OCI-LY7 (cell line): ENCODE results near the gene RSBN1L. TPM values are rescaled to one million over a fixed set of nuclear protein-coding genes. Genes with fewer than 3 reads are reported as not detected.

Experiments used
- BruUV-seq: library from RNA; stranded (reverse); fragments of 400-500 nt; replicated peaks from 2 replicates; lab custom pipeline; 2021; lab: Mats Ljungman, UMichigan
- CTCF ChIA-PET: fragments of 300-600 bp; sonication (Branson Sonifier 250); formaldehyde crosslinking; loops from one replicate; lab custom pipeline; 2022; ENCODE audit warnings: antibody characterized with exemption; ENCODE audit not compliant: unreplicated experiment; lab: Charles Lee
- POLR2A ChIA-PET: fragments of 300-600 bp; sonication (Branson Sonifier 250); formaldehyde crosslinking; loops from one replicate; lab custom pipeline; 2022; ENCODE audit warnings: antibody characterized with exemption; lab: Charles Lee
- DNase-seq: peaks from one replicate; pipeline ENCODE4 v3.0.0-alpha.2; 2015; ENCODE audit warnings: low spot score
- H2AFZ ChIP-seq: fragments of 200-600 bp; sonication (generic), shearing (Covaris generic); 2 replicates; pipeline ENCODE4 v1.6.1; 2014; ENCODE audit warnings: mild to moderate bottlenecking, antibody characterized with exemption, low read length, moderate library complexity
- H3K27ac ChIP-seq: fragments of 200-600 bp; sonication (generic); 2 replicates; pipeline ENCODE4 v1.5.1; 2014; ENCODE audit warnings: mixed run types, low read depth, mild to moderate bottlenecking, moderate library complexity, low read length, inconsistent platforms; ENCODE audit not compliant: poor library complexity, severe bottlenecking
- H3K36me3 ChIP-seq: fragments of 200-600 bp; sonication (generic); 2 replicates; pipeline ENCODE4 v1.6.1; 2014; ENCODE audit warnings: mild to moderate bottlenecking, antibody characterized with exemption, low read length, moderate library complexity, mixed read lengths; ENCODE audit not compliant: insufficient read depth
- H3K4me1 ChIP-seq: fragments of 200-600 bp; sonication (generic); 2 replicates; pipeline ENCODE4 v1.5.1; 2014; ENCODE audit warnings: mild to moderate bottlenecking, low read length; ENCODE audit not compliant: insufficient read depth, poor library complexity, severe bottlenecking
- H3K4me2 ChIP-seq: fragments of 200-600 bp; sonication (generic); 2 replicates; pipeline ENCODE4 v1.6.1; 2014; ENCODE audit warnings: mild to moderate bottlenecking, low read length
- H3K4me3 ChIP-seq: fragments of 200-600 bp; sonication (generic); 2 replicates; pipeline ENCODE4 v1.5.1; 2014; ENCODE audit warnings: mild to moderate bottlenecking, low read depth, low read length; ENCODE audit not compliant: poor library complexity, severe bottlenecking
- H3K79me2 ChIP-seq: fragments of 200-600 bp; sonication (generic); 2 replicates; pipeline ENCODE4 v1.6.1; 2016; ENCODE audit warnings: low read depth, mild to moderate bottlenecking, low read length, moderate library complexity, mixed read lengths; ENCODE audit not compliant: insufficient read depth
- H3K9me2 ChIP-seq: fragments of 200-600 bp; sonication (generic); 2 replicates; pipeline ENCODE4 v1.6.1; 2016; ENCODE audit warnings: mild to moderate bottlenecking, low read length, mixed read lengths; ENCODE audit not compliant: insufficient read depth
- H3K9me3 ChIP-seq: fragments of 200-600 bp; sonication (generic); 2 replicates; pipeline ENCODE4 v1.6.1; 2014; ENCODE audit warnings: mild to moderate bottlenecking, mixed run types, low read length, mixed read lengths
- H4K20me1 ChIP-seq: fragments of 200-600 bp; sonication (generic); 2 replicates; pipeline ENCODE4 v1.6.1; 2014; ENCODE audit warnings: mild to moderate bottlenecking, antibody characterized with exemption, low read length, moderate library complexity, mixed read lengths; ENCODE audit not compliant: insufficient read depth
- CTCF ChIP-seq: fragments of 200-600 bp; sonication (generic); conservative IDR thresholded peaks from 2 replicates; pipeline ENCODE4 v1.5.1; 2014; ENCODE audit warnings: mild to moderate bottlenecking, antibody characterized with exemption, low read length, moderate library complexity, mixed read lengths
- EZH2phosphoT487 ChIP-seq: fragments of 200-600 bp; sonication (generic); IDR thresholded peaks from 2 replicates; pipeline ENCODE4 v1.6.1; 2018; ENCODE audit warnings: low read depth, borderline replicate concordance, mild to moderate bottlenecking, mixed run types, antibody characterized with exemption, low read length, moderate library complexity, mixed read lengths
- intact Hi-C: fragments of 100-400 bp; cut with micrococcal nuclease; formaldehyde crosslinking; loops from one replicate; pipeline ENCODE4 v1.10.0; 2022; ENCODE audit not compliant: unreplicated experiment
- total RNA-seq, 2 experiments: library from RNA; depleted of rRNA in 1 of 2; stranded (reverse); fragments of >200 nt in 1 of 2; shearing (Covaris generic) in 1 of 2; gene quantifications; 2 replicates each; pipeline ENCODE4 v1.2.3, GENCODE V29; 2014 to 2022

Gene RSBN1L
- total RNA-seq, 2 experiments from 2014 or later = 23.3 to 30.4 TPM

GRCh38 chr7:77796109-77796508 lies 99.8 kb downstream of the RSBN1L start:
- Histone ChIP-seq H3K79me2 (peaks cover 69% of the 10 kb centered on the region), H4K20me1 (peaks cover 32% of the 10 kb centered on the region), H3K36me3 (peaks cover 37% of the 10 kb centered on the region), H3K4me3 (peak overlapping the region; percentile 87), H3K9me2 (no peaks in the 10 kb centered on the region), H2AFZ (no peak overlapping the region), H3K4me1 (peaks cover 37% of the 10 kb centered on the region), H3K27ac (no peak overlapping the region), H3K9me3 (no peaks in the 10 kb centered on the region), H3K4me2 (peak overlapping the region; percentile 79)
- DNase-seq = no peak
- intact Hi-C loops = no loop called here
- ChIA-PET CTCF (no interaction called here), POLR2A (interaction anchor here (0.7 to 1.0 kb wide), 4 partner anchors 17 to 556 kb away, joined by 3 read pairs; no protein-coding TSS in a partner anchor)
- no TSS peak for BruUV-seq
- TF ChIP-seq CTCF (no peak), EZH2phosphoT487 (no peak)

- no peak overlapping the region for H2AFZ ChIP-seq
- POLR2A ChIA-PET = interaction anchor here (0.6 to 1.0 kb wide), 4 partner anchors 16 to 579 kb away, joined by 3 to 4 read pairs (median 3); no protein-coding TSS in a partner anchor
- CTCF ChIA-PET = no interaction called here
- H3K9me2 ChIP-seq = no peaks in the 10 kb centered on the region
- peaks cover 24% of the 10 kb centered on the region for H4K20me1 ChIP-seq
- H3K36me3 ChIP-seq = peaks cover 44% of the 10 kb centered on the region
- peaks cover 77% of the 10 kb centered on the region for H3K79me2 ChIP-seq
- peaks cover 45% of the 10 kb centered on the region for H3K4me1 ChIP-seq
- H3K4me2 ChIP-seq = peak overlapping the region; percentile 79
- H3K4me3 ChIP-seq = peak overlapping the region; percentile 87
- BruUV-seq = no TSS peak
- peak overlapping the region; percentile 67 for H3K27ac ChIP-seq
- DNase-seq = no peak
- no peaks in the 10 kb centered on the region for H3K9me3 ChIP-seq
- TF ChIP-seq CTCF (no peak), EZH2phosphoT487 (no peak)
- intact Hi-C loops = no loop called here
Measured at GRCh38 chr7:77796960-77797359, 100.7 kb downstream of the RSBN1L start.

- intact Hi-C loops = loop anchor here (2.0 kb wide), 3 partner anchors 27 to 139 kb away; partner anchors contain the start of gene RSBN1L
- POLR2A ChIA-PET = interaction anchor here (0.6 to 1.2 kb wide), 10 partner anchors 27 to 136 kb away, joined by 3 to 5 read pairs (median 4); no protein-coding TSS in a partner anchor
- H3K27ac ChIP-seq = peak overlapping the region; percentile 67
- peaks cover 54% of the 10 kb centered on the region for H3K4me1 ChIP-seq
- H3K9me2 ChIP-seq = no peaks in the 10 kb centered on the region
- TF ChIP-seq CTCF = no peak
- no peak for TF ChIP-seq EZH2phosphoT487
- CTCF ChIA-PET = no interaction called here
- DNase-seq = no peak
- H3K4me3 ChIP-seq = peak overlapping the region; percentile 87
- H4K20me1 ChIP-seq = peaks cover 24% of the 10 kb centered on the region
- no peaks in the 10 kb centered on the region; the same call in 1 of the 2 replicates for H3K9me3 ChIP-seq
- peak overlapping the region; percentile 79 for H3K4me2 ChIP-seq
- peaks cover 53% of the 10 kb centered on the region for H3K36me3 ChIP-seq
- BruUV-seq = TSS peak; percentile 87
- peak overlapping the region; percentile 44; the same call in 1 of the 2 replicates for H2AFZ ChIP-seq
- peaks cover 86% of the 10 kb centered on the region for H3K79me2 ChIP-seq
Measured at GRCh38 chr7:77797734-77798393, 101.6 kb downstream of the RSBN1L start.
